GM18909 (cell line): ENCODE results near the gene CCDC184.
"Not testable (repeated sequence)": the region's sequence is repeated elsewhere in the genome, so short reads cannot be mapped to it uniquely, and the experiment has no call there.

Source experiments
- ATAC-seq: cut with Tn5 transposase; IDR thresholded peaks from one replicate; pipeline ENCODE4 v1.9.1; 2021; ENCODE audit warnings: mild to moderate bottlenecking; ENCODE audit not compliant: unreplicated experiment, poor library complexity

CCDC184 gene

DNA sequence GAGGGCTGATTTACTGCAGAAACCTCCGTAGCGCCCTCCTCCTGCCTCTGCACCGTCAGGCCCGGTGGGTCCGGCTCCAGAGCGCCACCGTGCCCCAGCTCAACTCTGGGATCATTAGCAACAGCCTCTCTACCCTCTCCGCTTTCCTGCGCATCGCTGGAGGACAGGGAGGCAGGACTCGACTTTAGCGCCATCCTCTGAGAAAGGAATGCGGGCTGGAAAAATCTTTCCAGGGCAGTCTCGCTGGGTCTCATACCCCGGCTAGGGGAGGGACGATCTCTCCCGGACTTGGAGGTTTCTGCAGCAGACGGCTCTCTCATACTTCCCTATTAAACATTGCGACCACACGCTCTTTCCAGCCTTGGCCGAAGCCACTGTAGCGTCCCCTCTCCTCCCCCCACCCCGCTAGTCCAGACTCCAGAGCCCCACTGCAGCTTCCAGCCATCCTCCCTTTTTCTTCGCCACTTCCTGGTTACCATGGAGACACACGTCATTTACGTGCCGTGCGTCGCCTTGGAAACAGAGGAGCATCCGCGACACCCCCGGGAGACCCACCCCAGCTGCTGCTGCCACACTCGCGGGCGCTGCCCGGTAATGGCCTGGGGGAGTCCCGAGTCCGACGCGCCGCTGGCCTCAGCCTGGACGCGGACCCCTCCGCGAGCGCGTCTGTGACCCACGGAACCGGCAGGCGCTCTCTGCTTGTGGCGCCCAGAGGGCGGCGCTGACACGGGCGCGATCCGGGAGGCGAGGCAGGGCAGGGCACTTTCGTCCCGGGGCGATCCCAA is at the start of gene CCDC184:
Gene CCDC184, plus strand, starts transcription at position 554 of the 785 bp plus-strand sequence. CDS start 479 bp downstream, outside the sequence.
- peak; percentile 69 for ATAC-seq

DNA sequence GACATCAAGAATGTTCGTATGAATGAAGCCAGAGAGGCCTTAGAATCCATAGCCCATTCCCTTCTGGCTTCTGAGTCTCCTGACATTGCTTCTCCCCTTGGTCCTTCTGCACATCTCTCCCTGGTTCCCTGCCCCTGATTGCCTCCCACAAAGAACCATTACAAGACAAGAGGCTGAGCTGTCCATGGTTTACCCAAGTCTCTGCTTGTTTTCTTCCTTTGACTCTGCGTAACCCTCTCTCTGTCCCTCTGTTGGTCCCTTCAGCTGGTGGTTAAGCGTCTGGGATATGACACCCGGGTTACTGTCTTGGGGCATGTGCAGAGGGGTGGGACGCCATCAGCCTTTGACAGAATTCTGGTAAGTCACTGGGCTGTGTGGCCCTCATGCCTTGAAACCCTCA is 48.4 kb upstream of the CCDC184 start:
- no peak for ATAC-seq

DNA sequence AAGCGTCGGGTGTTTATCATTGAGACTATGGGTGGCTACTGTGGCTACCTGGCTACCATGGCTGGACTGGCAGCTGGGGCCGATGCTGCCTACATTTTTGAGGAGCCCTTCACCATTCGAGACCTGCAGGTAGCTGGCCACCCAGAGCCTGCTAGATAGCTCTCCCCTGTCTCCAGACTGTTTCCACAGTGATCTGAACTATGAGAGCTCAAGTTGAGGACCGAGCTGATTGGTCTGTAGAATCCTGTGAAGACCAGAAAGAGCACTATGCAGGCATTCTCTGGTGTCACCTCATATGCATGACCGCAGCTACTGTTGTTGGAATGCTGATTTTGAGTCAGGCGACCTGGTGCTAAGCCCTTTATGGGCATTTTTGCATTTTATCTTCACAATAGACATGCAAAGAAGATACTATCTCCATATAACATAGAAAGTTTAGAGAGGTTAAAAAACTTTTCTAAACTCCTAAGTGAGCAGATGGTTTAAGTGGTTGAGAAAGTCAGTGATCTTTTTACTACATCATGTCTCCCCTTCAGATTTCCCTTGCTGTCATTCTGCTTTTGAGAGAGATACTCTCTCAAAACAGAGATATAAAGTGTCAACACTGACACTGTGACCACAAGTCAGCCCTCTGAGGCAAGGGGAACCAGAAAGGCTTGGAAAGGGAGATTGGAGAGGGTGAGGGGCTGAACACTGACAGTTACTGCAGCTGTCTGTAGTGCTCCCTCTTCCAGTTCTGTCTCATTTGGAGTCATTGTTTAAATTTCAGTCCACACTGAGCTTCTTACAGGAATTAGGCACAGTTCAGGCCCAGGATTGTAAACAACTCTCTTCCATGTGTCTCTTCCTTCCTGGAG is 40.4 kb upstream of the CCDC184 start:
- ATAC-seq, result no peak

DNA sequence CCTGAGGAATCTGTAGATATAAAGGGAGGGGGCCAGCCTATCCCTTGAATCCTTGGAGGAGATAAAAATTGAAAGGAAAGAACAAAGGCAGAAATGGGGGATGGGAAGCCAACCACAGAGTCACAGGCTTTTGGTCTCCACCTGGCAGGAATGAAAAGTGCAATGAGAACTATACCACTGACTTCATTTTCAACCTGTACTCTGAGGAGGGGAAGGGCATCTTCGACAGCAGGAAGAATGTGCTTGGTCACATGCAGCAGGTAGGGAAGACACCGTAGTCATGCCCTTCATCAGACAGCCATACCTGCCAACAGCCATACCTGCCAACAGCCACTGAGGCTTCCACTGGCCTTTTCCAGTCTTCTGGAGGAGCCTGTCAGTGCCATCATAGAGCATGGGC is 39.5 kb upstream of the CCDC184 start:
- no peak for ATAC-seq

DNA sequence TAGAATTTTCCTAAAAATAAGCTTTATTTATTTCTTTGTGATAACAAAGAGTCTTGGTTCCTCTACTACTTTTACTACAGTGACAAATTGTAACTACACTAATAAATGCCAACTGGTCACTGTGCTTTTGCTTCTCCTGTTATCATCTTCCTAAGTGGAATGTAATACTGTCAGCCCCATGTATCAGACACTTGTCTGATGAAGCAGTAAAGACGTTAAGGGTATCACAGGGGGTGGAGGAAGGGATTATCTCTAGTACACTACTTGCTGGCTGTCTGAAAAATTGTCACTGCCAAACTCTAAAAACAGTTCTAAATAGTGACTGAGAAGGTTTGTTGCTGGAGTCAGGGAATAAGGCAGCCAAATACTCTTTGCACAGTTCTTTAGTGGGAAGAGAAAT is 37.5 kb upstream of the CCDC184 start:
- ATAC-seq, result no peak

DNA sequence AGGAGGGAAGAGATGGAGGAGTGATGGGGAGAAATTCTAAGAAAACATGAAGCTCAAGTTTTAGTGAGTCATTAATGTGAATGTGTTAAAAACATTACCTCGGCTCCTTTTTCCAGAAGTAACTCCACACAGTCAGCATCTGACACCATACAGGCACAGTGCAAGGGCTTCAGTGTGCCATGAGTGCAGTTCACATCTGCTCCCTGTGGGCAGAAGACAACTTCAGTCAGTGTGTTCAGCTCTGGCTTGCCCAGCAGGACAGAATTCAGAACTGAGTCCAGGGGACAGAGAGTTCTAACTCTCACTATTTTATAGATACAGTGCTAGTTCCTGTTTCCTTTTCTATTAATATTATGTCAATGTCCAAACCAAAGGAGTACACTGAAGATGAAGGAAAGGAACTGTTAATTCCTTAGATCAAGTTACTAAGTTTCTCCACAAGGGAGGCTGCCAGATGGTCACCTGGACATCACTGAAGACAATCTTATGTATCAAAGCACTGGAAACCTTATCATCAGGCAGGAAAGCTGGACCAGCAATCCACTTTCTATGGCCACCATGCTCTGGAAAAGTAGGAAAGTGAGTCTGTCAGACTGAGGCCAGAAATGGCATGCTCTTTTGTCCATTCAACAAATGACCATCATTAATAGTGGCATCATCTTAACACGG is 32.2 kb upstream of the CCDC184 start:
- ATAC-seq, result no peak

DNA sequence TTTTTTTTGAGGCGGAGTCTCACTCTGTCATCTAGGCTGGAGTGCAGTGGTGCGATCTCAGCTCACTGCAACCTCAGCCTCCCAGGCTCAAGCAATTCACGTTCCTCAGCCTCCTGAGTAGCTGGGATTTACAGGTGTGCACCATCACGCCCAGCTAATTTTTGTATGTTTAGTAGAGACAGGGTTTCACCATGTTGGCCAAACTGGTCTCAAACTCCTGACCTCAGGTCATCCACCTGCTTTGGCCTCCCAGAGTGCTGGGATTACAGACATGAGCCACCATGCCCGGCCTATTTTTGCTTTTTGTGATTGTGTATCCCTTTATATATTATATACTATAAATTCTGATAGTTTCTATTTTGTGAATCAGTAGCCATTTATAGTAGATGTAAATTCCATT is 27.7 kb upstream of the CCDC184 start:
- ATAC-seq, result not testable (repeated sequence)

DNA sequence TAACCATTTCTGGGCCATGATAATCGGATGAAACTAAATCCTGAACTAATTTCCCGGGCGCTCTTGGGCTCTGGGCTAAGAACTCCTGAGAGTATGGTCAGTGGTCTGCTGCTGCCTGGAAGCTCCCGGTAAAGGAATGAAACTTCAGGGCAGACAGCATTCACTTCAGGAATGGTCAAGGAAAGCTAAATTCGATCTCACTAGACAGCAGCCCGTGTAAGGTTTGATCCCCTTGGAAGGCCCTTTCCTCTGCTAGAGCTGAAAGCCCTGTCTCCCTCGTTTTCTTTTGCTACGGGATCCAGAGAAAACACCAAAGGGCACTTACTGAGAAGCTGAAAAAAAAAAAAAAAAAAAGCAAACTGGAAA is 26.8 kb upstream of the CCDC184 start:
- no peak for ATAC-seq

DNA sequence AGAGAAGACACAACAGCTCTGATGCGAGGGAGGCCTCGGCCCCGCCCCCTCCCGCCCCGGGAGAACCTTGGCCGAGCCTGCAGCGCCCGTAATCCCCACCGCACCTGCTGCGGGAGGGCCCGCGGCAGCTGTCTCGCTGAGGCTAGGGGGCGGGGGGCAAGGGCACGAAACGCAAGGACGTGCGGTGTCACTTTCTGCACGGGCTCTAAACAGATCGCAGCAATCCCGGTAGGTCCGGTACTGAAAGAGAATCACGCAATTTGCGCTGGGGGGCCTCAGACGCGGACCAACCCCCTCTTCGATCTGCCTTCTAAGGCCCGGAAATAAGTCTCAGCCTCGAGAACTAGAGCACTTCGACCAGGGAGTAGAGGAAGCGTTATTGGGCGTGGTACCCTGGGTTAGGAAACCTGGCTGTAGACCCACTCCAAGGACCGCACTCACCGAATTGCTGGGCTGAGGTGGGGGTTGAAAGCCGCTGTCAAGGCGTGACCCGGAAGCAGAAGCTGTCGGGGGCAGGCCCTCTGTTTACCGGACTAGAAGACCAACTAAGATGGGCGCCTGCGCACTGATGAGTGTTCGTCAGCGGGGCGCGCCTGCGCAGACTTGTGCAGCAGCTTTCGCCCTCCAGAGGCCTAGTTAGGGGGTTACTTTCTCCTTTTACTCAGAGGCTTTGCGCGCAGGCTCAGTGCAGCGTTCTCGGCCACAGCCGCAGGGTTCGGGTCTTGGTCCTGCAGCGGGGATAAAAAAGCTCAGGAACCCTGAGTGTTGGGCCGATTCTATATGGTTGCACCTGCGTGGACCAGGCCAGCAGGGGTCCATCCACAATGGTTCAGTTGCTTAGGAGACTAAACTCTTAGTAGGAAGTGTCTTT is 26.2 kb upstream of the CCDC184 start, which contains the start of gene ASB8:
Gene ASB8, minus strand, starts transcription at position 498 of the 871 bp plus-strand sequence. CDS start 4,019 bp downstream, outside the sequence.
- ATAC-seq, result peak; percentile 92

DNA sequence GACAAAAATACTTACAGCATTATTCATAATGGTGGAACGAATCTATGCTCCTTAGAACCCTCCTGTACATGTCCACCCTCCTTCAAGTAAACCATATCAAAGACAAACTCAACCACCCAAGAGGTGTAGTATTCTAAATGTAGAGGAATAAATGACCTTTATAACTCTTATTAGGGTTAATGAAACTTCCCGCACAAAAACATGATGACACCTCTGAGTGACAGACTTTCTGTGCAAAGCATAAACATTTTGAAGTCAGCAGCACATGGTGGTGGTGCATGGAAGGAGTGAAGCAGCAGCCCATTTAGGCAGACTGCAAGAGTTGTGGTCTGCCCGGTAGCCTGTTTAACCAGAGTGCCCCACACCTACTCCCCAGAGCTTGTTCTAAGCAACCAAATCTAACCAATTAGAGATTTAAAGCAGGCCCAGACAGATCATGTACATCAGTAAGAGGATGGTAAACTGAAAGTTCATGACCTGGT is 25.5 kb upstream of the CCDC184 start:
- no peak for ATAC-seq

DNA sequence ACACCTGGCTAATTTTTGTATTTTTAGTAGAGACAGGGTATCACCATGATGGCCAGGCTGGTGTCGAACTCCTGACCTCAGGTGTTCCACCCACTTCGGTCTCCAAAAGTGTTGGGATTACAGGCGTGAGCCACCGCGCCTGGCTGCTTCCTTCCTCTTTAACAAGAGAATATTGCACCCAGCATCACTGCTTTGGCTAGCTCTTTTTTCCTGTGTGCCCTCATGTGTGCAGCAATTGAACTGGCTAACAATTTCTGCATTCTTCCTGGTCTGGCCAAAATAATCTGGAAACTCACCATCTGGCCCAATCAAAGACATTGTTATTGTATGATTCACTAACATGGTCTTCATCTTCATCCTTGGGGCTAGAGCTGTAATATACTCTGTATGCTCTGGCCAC is 23.4 kb upstream of the CCDC184 start:
- ATAC-seq, result no peak

DNA sequence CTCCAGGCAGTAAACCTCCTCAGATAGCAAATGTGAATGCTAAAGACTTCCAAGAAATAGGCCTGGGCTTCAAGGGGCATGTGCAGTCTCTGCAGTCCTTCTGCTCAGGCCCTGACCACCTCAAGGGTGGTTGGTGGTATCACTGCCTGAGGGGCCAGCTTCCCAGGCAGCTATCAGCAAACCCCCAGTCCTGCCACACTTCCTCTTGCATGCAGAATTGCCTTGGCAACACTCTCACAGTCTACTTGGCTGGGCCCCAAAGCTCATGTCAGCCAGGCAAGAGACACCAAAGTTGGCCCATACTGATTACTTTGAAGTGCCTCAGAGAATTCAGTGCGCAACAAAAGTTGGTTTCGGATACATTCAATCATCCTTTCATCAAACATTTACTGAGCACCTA is 22.6 kb upstream of the CCDC184 start:
- no peak for ATAC-seq

DNA sequence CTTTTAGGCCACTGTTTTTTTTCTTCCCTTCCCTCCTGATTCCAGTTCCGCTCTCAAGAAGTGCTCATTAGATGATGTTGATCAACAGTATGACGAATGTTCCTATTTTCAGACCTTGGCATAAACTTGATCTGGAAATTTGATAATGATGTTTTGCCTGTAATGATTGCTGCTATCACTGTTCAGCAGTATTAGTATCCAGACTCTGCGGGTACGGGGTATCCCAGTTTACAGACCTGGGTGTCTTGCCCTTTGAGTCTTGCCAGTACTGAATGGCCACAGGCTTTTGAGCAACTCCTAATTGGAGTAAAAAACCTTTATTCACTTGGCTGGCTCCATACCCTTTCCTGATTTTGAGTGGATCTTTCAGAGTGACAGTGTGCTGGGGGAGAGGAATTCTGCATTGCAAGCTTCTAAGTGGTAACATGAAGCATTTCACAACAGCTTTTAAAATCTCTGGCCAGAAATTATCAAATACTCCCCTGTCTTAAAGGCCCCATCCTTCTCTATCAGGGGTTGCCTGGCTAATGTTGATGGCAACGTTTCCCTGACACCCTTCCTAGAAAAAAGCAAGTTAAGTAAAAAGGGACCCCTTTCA is 20.2 kb upstream of the CCDC184 start:
- ATAC-seq, result no peak

DNA sequence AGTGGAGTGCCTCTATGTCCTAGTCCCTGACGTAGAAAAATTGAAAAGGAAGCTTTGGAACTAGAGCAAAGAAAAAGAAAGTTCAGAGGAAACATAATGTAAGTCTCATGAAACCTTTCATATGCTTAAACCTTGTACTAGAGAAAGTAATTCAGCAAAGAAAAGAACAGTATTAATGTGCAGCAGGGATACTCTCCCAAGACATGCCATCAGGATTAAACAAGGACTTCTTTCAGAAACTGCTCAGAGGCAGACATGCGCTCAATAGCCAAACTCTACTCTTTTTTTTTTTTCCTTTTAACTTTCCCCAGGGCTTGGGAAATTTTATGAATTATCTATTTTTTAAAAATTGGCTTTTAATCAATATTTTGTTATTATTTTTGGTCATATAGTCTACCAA is 19.0 kb upstream of the CCDC184 start:
- ATAC-seq, result no peak

DNA sequence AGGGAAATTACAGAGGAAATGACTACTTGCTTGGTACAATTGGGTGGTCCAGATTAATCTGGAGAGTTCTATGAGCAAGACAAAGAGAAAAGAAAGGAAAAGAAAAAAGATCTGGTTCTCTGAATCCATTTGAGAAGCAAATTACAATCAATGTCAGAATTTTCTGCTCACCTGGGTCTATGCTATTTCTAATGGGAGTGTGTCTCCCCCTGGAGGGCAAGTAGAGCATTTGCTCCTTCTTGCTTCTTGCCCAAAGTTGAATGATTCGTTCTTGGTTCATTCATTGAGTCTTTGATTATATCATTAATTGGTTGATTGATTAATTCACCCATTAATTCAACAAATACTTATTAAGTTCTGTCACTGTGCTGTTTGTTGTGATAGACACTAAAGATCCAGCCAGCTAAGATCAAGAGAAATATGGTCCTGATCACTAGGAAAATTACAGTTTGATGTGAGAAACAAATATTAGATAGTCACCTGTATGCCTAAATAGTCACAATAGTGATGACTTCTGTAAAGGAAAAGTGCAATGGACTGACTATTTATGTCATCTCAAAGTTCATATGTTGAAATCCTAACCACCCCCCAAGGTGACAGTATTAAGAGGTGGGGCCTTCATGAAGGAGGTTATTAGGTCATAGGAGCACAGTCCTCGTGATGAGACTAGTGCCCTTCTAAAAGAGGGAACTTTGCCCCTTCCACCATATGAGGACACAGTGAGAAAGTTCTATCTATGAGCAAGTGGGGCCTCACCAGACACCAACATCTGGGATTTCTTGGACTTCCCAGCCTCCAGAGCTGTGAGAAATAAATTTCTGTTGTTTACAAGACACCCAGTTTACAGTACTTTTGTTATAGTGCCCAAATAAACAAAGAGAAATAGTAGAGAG is 18.1 kb upstream of the CCDC184 start:
- no peak for ATAC-seq

DNA sequence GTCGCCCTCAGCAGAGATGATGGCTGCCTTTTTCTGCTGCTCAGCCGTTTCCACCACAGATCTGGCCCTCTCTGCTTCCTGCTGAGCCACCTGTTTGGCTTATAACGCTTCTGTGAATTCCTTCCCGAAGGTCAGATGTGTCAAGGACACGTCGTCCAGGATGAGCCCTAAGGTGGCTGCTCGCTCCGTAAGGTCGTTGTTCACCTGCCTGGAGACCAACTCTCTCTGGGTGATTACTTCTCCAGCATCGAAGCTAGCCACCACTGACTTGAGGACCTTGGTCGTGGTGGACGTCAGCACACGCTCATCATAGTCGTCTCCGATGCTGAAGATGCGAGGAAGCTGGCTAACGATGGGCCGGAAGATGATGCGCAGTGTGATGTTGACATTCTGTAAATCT is 14.4 kb upstream of the CCDC184 start:
- ATAC-seq, result no peak

DNA sequence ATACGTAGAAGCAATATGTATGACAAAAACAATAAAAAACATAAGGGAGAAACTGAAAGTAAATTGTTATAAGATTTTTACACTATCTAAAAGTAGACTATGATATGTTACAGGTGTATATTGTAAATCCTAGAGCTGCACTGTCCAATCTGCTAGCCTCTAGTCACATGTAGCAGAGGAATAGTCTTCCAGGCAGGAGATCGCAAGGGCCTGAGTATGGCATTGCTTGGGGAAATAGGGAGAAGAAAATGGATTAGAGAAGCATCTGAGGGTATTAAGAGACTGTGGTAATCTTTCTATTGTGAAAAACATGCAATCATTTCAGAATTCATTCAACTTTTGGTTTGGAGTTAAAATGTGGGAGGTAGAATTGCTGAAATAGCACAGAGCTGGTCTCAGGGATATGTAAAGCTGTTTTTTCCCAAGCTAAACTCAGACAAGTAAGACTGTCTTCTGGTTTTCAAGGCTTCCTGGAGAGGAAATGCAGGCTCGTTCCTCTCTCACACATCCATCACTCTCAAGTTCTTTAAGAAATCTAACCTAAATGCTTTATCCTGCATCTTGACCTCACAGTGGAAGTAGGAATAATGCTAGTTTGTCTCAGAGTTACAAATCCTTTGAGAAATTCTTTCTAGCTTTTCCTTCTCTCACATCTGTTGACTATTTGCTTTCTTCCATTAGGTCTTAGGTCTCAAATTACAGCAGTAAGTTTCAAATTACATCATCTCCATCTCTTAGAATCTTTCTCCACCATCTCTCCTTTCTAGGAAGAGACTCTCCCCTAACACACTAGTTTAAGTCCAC is 7.6 kb upstream of the CCDC184 start:
- ATAC-seq, result no peak

DNA sequence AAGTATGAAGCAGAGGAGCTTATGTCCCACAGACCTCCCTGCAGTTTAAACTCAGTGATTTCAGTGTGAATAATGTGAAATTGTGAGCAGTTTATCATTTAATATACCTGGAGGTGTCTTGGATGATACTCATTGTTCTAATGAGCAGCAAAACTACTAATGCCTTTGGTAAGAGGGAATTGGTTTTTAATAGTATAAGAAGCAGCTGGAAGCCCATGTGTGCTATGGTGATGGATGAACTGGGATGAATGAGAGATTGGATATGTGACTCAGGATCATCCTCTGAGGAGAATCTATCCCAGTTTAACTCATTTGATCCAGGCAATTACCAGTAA is 7.1 kb upstream of the CCDC184 start:
- no peak for ATAC-seq
